HepG2 (cell line): ENCODE measurements around the gene SYNGR4. TPM values are rescaled to one million over a fixed set of nuclear protein-coding genes. Genes with fewer than 3 reads are reported as not detected.

Experiments used
- ATRX ChIP-seq: sonication (generic); formaldehyde crosslinking; IDR thresholded peaks from 2 replicates; pipeline ENCODE4 v1.4.0; 2020; ENCODE audit warnings: missing genetic modification reagents, borderline replicate concordance
- PCBP1 ChIP-seq: fragments of 200-400 bp; formaldehyde crosslinking; IDR thresholded peaks from 2 replicates; pipeline ENCODE4 v1.6.1; 2017; ENCODE audit warnings: mild to moderate bottlenecking, low read depth, low read length, borderline replicate concordance
- PTBP1 ChIP-seq: fragments of 200-400 bp; formaldehyde crosslinking; IDR thresholded peaks from 2 replicates; pipeline ENCODE4 v1.6.1; 2018; ENCODE audit warnings: low read length, low read depth; ENCODE audit not compliant: poor library complexity, severe bottlenecking
- TAF1 ChIP-seq: sonication (generic); formaldehyde crosslinking; IDR thresholded peaks from 2 replicates; pipeline ENCODE4 v1.4.0; 2020; ENCODE audit warnings: missing genetic modification reagents
- ZNF205 ChIP-seq: IDR thresholded peaks from 2 replicates; pipeline ENCODE4 v1.6.1; 2018; ENCODE audit warnings: missing biosample characterization, missing genetic modification reagents
- ZNF251 ChIP-seq: sonication (generic); formaldehyde crosslinking; IDR thresholded peaks from 2 replicates; pipeline ENCODE4 v1.9.0; 2021; ENCODE audit warnings: mild to moderate bottlenecking, missing genetic modification reagents
- ZNF451 ChIP-seq: sonication (generic); formaldehyde crosslinking; IDR thresholded peaks from 2 replicates; pipeline ENCODE4 v1.5.0; 2020; ENCODE audit warnings: mild to moderate bottlenecking, missing genetic modification reagents
- ZNF567 ChIP-seq: sonication (generic); formaldehyde crosslinking; IDR thresholded peaks from 2 replicates; pipeline ENCODE4 v1.8.1; 2023; ENCODE audit warnings: mild to moderate bottlenecking, missing genetic modification reagents, borderline replicate concordance
- ZNF614 ChIP-seq: IDR thresholded peaks from 2 replicates; pipeline ENCODE4 v1.6.1; 2018; ENCODE audit warnings: missing biosample characterization, missing genetic modification reagents, inconsistent platforms, borderline replicate concordance
- ZNF616 ChIP-seq: sonication (generic); formaldehyde crosslinking; IDR thresholded peaks from 2 replicates; pipeline ENCODE4 v1.5.0; 2020; ENCODE audit warnings: low read depth, mild to moderate bottlenecking, missing genetic modification reagents
- polyA plus RNA-seq, 8 experiments: library from polyadenylated mRNA; depleted of rRNA in 3 of 8; stranded (reverse) in 7 of 8; unstranded in 1 of 8; fragments of >200 nt; fragmentation: Illumina TruSeq in 4 of 8; extraction: Trizol in 4 of 8; gene quantifications; 2 replicates each; pipeline versions ENCODE4 v1.2.1 to v1.2.3, GENCODE V29; 2011 to 2016; ENCODE audit warnings: low read depth in 4 of 8, missing spikeins in 1 of 8, mixed read lengths in 1 of 8; ENCODE audit not compliant: insufficient read depth in 1 of 8
- total RNA-seq, 5 experiments: library from RNA; depleted of rRNA; stranded (reverse); fragments of >200 nt; fragmentation: Illumina TruSeq; extraction: Trizol; gene quantifications; 2 replicates each; pipeline ENCODE4 v1.2.3, GENCODE V29; 2016; ENCODE audit warnings: low read depth in 1 of 5
- TF ChIP-seq, protein P1 (sequence below): sonication (generic); formaldehyde crosslinking; IDR thresholded peaks from 2 replicates; pipeline ENCODE4 v1.5.0; 2020; ENCODE audit warnings: mild to moderate bottlenecking, missing genetic modification reagents
- TF ChIP-seq, protein P2 (sequence below): sonication (generic); formaldehyde crosslinking; IDR thresholded peaks from 2 replicates; pipeline ENCODE4 v1.4.0; 2020; ENCODE audit warnings: missing genetic modification reagents, borderline replicate concordance
- TF ChIP-seq, protein P3 (sequence below): sonication (generic); formaldehyde crosslinking; conservative IDR thresholded peaks from 2 replicates; pipeline ENCODE4 v1.8.0; 2022; ENCODE audit warnings: missing genetic modification reagents
- TF ChIP-seq, protein P4 (sequence below): sonication (generic); formaldehyde crosslinking; IDR thresholded peaks from 2 replicates; pipeline ENCODE4 v1.5.0; 2020; ENCODE audit warnings: mild to moderate bottlenecking, missing genetic modification reagents, borderline replicate concordance

The SYNGR4 gene
- total and polyA plus RNA-seq, 2 of the 13 experiments (the other 11 are each of a cell fraction or from before 2014, with no cell fraction given) = not detected

DNA sequence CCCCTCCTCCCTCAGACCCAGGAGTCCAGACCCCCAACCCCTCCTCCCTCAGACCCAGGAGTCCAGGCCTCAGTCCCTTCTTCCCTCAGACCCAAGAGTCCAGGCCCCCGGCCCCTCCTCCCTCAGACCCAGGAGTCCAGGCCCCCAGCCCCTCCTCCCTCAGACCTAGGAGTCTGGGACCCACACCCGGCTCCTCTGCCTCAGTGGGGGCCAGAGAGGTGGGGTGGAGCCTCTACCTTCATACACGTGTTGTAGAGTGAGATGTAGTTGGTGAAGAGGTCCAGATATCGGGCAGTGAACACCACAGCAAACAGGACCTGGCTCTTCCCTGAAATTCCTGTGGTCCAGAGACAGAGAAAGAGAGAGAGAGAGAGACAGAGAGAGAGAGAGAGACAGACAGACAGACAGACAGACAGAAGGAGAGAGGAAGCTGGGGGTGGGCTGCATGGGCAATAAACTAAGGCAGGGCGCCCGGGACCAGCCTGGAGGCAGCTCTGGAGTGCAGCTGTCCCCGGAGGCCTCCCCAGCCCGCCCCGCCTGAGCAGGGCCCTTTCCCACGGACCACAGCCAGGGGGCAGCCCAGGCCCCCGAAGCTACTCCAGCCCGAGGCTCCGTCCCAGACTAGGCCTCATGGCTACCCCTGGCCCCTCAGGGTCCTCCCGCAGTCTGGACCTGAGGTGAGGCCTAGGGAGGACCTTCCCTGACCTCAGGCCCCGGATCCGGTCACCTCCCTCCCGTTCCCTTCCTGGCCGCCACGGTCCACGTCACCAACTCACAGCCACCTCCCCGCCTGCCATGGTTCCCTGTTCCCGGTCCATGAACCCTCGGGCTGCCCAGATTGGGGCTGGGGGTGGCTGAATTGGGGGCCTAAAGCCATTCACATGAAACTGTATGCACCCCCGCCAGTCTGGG, 26.3 kb downstream of the SYNGR4 start (continued):
- TF ChIP-seq ZNF616 (CRISPR knock-in tag) (peak; percentile 63; the same call in 1 of the 2 replicates), ZNF205 (CRISPR knock-in tag) (no peak), ZNF451 (CRISPR knock-in tag) (peak; percentile 93), PTBP1 (no peak), ZNF567 (CRISPR knock-in tag) (no peak), PCBP1 (0 out of 2 replicates have a peak, but pooled peaks have one; percentile 43), ZNF251 (CRISPR knock-in tag) (0 out of 2 replicates have a peak, but pooled peaks have one; percentile 50), TAF1 (CRISPR knock-in tag) (peak; percentile 71; the same call in 1 of the 2 replicates), ATRX (CRISPR knock-in tag) (no peak), ZNF614 (CRISPR knock-in tag) (no peak)
- TF ChIP-seq, protein P1, sequence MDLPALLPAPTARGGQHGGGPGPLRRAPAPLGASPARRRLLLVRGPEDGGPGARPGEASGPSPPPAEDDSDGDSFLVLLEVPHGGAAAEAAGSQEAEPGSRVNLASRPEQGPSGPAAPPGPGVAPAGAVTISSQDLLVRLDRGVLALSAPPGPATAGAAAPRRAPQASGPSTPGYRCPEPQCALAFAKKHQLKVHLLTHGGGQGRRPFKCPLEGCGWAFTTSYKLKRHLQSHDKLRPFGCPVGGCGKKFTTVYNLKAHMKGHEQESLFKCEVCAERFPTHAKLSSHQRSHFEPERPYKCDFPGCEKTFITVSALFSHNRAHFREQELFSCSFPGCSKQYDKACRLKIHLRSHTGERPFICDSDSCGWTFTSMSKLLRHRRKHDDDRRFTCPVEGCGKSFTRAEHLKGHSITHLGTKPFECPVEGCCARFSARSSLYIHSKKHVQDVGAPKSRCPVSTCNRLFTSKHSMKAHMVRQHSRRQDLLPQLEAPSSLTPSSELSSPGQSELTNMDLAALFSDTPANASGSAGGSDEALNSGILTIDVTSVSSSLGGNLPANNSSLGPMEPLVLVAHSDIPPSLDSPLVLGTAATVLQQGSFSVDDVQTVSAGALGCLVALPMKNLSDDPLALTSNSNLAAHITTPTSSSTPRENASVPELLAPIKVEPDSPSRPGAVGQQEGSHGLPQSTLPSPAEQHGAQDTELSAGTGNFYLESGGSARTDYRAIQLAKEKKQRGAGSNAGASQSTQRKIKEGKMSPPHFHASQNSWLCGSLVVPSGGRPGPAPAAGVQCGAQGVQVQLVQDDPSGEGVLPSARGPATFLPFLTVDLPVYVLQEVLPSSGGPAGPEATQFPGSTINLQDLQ (CRISPR knock-in tag) = peak; percentile 74; the same call in 1 of the 2 replicates
- TF ChIP-seq, protein P2, sequence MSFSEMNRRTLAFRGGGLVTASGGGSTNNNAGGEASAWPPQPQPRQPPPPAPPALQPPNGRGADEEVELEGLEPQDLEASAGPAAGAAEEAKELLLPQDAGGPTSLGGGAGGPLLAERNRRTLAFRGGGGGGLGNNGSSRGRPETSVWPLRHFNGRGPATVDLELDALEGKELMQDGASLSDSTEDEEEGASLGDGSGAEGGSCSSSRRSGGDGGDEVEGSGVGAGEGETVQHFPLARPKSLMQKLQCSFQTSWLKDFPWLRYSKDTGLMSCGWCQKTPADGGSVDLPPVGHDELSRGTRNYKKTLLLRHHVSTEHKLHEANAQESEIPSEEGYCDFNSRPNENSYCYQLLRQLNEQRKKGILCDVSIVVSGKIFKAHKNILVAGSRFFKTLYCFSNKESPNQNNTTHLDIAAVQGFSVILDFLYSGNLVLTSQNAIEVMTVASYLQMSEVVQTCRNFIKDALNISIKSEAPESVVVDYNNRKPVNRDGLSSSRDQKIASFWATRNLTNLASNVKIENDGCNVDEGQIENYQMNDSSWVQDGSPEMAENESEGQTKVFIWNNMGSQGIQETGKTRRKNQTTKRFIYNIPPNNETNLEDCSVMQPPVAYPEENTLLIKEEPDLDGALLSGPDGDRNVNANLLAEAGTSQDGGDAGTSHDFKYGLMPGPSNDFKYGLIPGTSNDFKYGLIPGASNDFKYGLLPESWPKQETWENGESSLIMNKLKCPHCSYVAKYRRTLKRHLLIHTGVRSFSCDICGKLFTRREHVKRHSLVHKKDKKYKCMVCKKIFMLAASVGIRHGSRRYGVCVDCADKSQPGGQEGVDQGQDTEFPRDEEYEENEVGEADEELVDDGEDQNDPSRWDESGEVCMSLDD = no peak
- TF ChIP-seq, protein P3, sequence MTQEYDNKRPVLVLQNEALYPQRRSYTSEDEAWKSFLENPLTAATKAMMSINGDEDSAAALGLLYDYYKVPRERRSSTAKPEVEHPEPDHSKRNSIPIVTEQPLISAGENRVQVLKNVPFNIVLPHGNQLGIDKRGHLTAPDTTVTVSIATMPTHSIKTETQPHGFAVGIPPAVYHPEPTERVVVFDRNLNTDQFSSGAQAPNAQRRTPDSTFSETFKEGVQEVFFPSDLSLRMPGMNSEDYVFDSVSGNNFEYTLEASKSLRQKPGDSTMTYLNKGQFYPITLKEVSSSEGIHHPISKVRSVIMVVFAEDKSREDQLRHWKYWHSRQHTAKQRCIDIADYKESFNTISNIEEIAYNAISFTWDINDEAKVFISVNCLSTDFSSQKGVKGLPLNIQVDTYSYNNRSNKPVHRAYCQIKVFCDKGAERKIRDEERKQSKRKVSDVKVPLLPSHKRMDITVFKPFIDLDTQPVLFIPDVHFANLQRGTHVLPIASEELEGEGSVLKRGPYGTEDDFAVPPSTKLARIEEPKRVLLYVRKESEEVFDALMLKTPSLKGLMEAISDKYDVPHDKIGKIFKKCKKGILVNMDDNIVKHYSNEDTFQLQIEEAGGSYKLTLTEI (CRISPR knock-in tag) = no peak
- TF ChIP-seq, protein P4, sequence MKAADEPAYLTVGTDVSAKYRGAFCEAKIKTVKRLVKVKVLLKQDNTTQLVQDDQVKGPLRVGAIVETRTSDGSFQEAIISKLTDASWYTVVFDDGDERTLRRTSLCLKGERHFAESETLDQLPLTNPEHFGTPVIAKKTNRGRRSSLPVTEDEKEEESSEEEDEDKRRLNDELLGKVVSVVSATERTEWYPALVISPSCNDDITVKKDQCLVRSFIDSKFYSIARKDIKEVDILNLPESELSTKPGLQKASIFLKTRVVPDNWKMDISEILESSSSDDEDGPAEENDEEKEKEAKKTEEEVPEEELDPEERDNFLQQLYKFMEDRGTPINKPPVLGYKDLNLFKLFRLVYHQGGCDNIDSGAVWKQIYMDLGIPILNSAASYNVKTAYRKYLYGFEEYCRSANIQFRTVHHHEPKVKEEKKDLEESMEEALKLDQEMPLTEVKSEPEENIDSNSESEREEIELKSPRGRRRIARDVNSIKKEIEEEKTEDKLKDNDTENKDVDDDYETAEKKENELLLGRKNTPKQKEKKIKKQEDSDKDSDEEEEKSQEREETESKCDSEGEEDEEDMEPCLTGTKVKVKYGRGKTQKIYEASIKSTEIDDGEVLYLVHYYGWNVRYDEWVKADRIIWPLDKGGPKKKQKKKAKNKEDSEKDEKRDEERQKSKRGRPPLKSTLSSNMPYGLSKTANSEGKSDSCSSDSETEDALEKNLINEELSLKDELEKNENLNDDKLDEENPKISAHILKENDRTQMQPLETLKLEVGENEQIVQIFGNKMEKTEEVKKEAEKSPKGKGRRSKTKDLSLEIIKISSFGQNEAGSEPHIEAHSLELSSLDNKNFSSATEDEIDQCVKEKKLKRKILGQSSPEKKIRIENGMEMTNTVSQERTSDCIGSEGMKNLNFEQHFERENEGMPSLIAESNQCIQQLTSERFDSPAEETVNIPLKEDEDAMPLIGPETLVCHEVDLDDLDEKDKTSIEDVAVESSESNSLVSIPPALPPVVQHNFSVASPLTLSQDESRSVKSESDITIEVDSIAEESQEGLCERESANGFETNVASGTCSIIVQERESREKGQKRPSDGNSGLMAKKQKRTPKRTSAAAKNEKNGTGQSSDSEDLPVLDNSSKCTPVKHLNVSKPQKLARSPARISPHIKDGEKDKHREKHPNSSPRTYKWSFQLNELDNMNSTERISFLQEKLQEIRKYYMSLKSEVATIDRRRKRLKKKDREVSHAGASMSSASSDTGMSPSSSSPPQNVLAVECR (CRISPR knock-in tag) = peak; percentile 76
